GM20000 (cell line): ENCODE results near the gene NPW.

Source experiments
- DNase-seq: peaks from one replicate; pipeline ENCODE4 v3.0.0; 2012; ENCODE audit warnings: low spot score
- CTCF ChIP-seq: IDR thresholded peaks from 2 replicates; pipeline ENCODE4 v1.5.1; 2012; ENCODE audit warnings: mild to moderate bottlenecking, control low read depth; ENCODE audit errors: extremely low read depth, missing control alignments

NPW gene

GRCh38 chr16:2027024-2028010 lies 7.7 kb downstream of the NPW start:
- DNase-seq = no peak
- TF ChIP-seq CTCF = no peak

GRCh38 chr16:2028146-2028545 lies 8.6 kb downstream of the NPW start:
- DNase-seq = no peak
- TF ChIP-seq CTCF = no peak

- TF ChIP-seq CTCF = no peak
- no peak for DNase-seq
These were observed 9.1 kb downstream of the NPW start for GRCh38 chr16:2028620-2029220.

- TF ChIP-seq CTCF = no peak
- no peak for DNase-seq
These were observed 9.8 kb downstream of the NPW start for GRCh38 chr16:2029350-2029749.

GRCh38 chr16:2030036-2030435 lies 10.5 kb downstream of the NPW start:
- no peak for TF ChIP-seq CTCF
- DNase-seq = no peak

- no peak for DNase-seq
- TF ChIP-seq CTCF = no peak
These were observed 11.5 kb downstream of the NPW start for GRCh38 chr16:2031081-2031577.
